Measurements from ENCODE around the gene OTOA. TPM values are rescaled to one million over a fixed set of nuclear protein-coding genes. Genes with fewer than 3 reads are reported as not detected.
"Not testable (repeated sequence)": the region's sequence is repeated elsewhere in the genome, so short reads cannot be mapped to it uniquely, and the experiment has no call there.

The OTOA gene
- polyA plus RNA-seq, 1 donor = 0.17 TPM

DNA sequence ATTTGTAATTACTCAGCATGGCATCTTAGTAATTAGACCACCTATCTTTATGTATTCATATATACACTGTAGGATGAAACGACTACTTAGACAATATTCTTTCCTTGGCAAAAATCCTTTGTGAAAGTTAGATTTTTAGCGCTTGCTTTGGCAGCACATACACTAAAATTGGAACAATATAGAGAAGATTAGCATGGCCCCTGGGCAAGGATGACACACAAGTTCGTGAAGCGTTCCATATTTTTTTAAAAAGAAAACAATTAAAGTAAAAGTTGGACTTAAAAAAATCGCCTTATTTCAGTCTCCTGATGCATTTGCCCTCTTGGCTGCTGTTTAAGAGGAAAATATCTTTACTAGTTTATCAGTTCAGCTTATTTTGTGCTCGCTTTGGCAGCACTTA, 21.9 kb upstream of the OTOA start:
- DNase-seq = no peak

DNA sequence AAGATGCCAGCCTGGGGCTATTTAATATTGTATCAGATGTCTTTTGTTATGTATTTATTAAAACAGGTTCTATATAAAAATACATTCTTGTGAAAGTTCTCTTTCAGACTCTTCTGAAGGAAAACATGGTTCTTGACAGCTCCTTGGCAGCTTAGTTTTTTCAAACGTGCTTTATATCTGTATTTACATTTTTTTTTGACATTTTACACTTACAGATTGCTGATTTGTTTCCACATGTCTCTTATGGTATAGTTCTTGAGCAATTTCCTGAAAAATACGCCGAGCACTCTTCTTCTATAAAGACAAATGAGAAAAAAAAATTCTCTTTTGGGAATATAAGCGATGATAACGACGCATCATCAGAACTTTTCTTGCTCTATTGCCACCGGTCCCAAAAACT, 20.9 kb upstream of the OTOA start:
- no peak for DNase-seq

DNA sequence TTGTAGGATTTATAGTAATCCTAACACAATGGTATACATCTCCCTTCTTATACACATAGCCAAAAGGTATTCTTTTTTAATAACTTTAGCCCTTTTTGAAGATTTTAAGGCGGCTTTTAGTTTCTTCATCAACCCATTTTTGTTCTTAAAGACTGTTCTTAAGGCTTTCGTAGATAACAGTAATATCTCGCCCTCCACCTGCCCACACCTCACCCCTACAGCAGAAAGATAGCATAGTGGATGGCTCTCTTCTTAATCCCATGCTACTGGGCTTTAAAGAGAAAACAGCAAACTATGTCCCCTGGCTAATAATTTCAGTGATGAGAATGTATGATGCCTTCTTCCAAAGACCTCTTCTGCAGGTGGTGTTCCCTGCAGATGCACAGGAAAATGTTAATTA, 20.0 kb upstream of the OTOA start:
- no peak for DNase-seq

DNA sequence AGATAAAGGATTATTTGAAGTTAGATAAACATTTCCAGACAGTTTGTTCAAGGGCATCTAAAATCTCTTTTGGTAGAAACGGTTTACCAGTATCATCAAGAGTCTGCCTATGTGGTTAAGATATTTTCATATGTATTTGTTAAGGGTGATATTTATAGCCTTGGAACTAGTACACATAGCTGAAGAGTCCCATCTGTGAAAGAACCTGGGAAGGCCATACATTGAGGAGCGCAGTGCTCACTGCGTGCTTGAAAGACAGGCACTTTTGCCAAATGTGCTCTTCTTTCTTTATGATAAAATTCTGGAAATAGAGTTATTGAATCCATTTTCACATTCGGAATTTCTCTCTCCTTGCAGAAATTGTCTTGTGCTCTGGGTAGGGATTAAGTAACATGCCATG, 19.1 kb upstream of the OTOA start:
- no peak for DNase-seq

DNA sequence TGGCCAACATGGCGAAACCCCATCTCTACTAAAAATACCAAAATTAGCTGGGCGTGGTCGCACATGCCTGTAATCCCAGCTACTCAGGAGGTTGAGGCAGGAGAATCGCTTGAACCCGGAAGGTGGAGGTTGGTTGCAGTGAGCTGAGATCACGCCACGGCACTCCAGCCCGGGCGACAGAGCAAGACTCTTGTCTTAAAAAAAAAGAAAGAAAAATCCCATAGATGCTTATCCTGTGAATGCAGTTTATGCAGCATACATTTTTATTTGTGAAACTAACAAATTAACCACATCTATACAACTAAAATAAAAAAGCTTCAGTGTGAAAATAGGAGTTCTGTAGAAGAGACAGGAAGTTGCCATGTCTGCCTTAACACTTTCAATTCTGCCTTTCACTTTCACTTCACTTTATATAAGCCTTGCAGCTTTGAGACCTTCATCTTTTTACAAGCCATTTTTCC, 18.5 kb upstream of the OTOA start:
- no peak for DNase-seq

- no peak for DNase-seq
Observed at GRCh38 chr16:21646091-21646490, 17.7 kb upstream of the OTOA start.

DNA sequence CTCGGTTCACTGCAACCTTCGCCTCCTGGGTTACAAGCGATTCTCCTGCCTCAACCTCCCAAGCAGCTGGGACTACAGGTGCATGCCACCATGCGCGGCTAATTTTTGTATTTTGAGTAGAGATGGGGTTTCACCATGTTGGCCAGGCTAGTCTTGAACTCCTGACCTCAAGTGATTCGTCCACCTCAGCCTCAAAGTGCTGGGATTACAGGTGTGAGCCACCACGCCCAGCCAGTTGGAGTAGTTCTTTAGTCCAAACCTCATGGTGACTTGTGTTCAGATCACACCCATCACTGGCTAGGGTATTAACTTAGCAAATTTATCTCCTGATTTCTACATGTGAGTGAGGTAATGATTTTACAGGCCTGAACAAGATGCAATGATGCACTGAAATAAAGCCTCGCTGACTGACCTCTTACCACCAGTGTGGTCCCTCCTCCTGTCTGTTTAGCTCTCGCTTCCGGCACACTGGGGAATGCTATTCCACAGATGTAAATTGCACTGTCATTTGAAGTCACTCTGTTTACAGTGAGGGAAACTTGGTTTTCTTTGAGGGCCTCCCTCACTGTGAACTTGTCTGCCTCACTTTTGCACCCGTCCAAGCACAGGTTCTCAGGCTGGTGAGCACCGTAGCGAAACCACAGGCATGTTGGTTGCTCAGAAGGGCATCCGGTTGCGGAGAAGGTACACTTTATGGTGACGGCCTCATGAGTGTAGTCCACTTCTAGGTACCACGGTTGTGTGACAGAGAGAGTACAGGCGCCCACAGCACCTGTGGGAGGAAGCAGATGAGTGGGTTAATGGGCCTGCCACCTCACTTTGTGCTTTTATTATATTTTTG, 16.8 kb upstream of the OTOA start:
- DNase-seq = no peak

DNA sequence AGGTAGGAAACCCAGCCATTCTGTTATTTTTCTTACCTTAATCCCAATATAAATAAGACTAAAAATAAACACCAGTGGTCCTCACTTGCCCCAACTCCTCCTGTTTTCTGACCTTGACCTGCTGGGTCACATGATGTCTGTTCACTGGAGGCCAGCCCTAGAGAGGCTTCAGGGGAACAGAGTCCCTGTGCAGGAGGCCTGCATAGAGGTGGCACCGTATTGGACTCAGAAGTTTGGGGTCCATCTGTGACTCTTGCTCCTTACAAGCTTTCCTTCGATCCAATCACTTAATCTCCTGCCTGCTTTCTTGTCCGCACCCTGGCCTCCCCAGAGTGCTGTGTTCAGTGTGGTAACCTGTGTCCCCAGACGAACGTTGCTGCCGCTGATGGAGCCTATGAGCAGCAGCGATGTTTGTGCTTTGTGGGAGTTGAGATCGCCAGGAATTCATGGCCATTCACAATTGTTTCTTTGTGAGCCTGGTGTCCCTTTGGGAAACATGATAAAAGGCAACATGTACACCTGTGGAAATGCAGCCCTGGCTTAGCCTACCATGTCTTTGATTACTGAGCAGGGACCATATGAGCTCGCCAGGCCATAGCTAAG, 16.1 kb upstream of the OTOA start:
- DNase-seq = no peak

GRCh38 chr16:21649826-21650406, 13.9 kb upstream of the OTOA start:
- not testable (repeated sequence) for DNase-seq

- DNase-seq = no peak
Observed at GRCh38 chr16:21650521-21650920, 13.2 kb upstream of the OTOA start.

DNA sequence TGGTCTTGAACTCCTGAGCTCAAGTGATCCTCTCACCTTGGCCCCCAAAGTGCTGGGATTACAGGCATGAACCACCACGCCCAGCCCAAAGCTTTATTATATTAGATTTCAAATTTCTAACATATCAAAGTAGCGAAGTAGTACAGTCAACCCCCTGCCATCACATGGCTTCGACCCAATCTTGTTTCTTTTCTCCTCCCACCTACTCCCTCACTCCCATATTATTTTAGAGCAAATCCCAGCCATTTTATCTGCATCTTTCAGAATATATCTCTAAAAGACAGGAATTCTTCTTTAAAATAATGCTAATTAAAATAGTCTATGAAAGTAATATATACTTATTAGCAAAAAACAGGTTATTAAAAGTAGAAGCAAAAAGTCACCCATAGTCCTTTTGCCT, 12.3 kb upstream of the OTOA start:
- DNase-seq = no peak

- no peak for DNase-seq
Observed at GRCh38 chr16:21652453-21652852, 11.3 kb upstream of the OTOA start, which contains the start of gene IGSF6. Gene IGSF6, minus strand, starts transcription at chr16:21652608. Its CDS starts 10 bp downstream, at chr16:21652598.

- no peak for DNase-seq
Observed at GRCh38 chr16:21653571-21653970, 10.2 kb upstream of the OTOA start.

DNA sequence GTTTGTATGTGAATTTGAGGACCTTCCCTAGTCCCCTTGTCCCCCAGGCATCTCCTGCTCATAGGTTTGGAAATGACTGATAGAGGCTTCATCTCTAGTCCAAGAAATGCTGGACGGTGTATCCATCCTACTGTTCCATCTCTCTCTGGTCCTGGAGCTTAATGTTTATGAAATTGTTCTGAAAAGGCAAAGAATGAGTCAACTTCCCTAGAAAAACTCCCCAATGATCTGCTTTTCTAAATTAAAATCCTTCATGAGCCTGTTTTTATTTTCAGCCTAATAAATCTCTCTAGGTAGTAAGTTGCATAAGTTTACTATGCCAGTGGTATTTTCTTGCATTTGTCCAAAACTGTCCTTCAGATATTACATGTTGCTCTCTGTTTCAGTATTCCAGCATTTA, 9.3 kb upstream of the OTOA start:
- DNase-seq = no peak

GRCh38 chr16:21654881-21655280, 8.9 kb upstream of the OTOA start:
- DNase-seq = no peak

DNA sequence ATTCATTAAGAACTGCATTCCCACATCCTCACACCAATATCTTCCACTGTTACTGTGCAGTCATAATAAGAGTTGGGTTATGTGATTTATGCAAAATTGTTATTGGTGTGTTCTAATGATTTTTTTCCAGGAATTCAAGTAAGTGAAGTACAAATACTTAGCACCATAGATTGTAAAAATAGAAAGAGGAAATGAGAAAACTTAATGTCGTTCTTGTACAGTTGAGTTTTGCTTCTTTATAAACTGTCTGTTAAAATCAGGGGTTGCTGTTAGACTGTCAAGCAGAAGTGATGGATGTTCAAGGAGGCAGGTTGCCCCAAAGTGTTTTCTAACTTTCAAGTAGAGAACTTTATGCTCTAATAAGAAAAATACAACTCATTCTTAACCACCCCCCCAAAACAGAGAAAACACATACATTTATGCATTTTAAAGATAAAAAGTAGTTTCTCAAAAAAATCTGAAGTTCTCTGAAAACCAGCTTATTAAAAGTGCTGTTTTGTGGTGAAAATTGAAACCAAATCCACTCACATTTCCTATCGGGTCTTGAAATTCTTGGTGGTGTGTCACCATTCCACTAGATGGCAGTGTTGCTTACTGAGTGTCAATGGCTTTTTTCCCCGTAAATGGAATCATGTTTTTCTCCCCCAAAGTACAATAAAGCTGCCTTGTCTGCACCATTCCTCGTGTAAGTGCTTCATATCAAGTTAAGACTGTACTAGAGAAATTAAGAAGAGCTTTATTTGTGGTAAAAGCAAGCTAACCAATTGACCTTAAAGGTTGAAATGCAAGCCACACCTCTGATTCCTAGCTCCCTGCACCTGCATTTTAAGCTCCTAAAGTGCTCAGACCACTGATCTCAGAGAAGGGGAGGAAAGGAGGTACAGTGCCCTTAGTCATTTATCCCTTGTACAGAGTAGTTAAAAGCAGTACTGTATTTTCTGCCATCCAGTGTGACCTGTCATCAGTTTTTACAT, 6.7 kb upstream of the OTOA start:
- DNase-seq = peak; percentile 50

- DNase-seq = no peak
Observed at GRCh38 chr16:21659124-21659523, 4.6 kb upstream of the OTOA start.

DNA sequence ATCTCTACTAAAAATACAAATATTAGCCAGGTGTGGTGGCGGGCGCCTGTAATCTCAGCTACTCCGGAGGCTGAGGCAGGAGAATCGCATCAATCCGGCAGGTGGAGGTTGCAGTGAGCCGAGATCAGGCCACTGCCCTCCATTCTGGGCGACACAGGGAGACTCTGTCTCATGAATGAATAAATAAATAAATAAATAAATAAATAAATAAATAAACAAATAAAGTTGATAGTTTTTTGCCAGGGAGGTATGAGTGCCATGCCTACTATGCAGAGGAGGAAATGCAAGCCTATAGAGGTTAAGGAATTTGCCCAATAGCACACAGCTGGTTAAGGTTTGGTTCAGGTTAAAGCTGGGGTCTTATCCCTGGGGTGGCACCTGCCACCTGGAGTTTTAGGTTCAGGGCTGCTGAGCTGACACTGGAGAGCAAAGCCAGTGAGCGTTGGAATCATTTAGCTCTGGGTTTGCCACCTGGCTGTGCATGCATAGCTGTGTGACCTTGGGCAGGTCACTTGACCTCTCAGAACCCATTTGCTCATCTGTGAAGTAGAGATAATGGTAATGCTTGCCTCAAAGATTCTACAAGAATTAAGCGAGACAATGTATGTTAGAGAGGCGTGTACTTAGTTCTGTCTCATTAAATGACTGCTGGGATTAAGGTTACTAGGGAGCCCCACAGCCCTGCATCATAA, 1.2 kb downstream of the OTOA start:
- DNase-seq = no peak

GRCh38 chr16:21666772-21667171, 3.0 kb downstream of the OTOA start:
- DNase-seq = no peak

DNA sequence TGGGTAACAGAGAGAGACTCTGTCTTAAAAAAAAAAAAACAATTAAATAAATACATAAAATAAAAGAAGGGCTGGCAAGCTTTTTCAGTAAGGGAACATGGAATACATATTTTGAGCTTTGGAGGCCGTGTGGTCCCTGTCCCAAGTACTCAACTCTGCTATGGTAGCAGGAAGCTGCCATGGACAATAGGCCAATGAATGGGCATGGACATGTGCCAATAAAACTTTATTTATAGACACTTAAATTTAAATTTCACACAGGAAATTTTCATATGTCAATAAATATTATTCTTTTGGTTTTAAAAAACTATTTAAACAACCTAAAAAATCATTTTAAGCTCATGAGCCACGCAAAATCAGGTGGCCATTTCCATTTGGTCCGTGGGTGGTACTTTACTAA, 3.8 kb downstream of the OTOA start:
- no peak for DNase-seq

- no peak for DNase-seq
Observed at GRCh38 chr16:21673469-21673868, 9.7 kb downstream of the OTOA start.

Measured in left kidney (tissue), 2 donors.